SK-N-SH (cell line): ENCODE data around the gene RPUSD3. TPM values are rescaled to one million over a fixed set of nuclear protein-coding genes. Genes with fewer than 3 reads are reported as not detected.

Experiments
- CTCF ChIA-PET: fragments of 300-600, 350-600 bp; formaldehyde crosslinking; extraction: SDS; loops from one replicate; lab custom pipeline; 2021; lab: Yijun Ruan, JAX
- POLR2A ChIA-PET: fragments of 350-600 bp; sonication (Branson Sonifier 250); formaldehyde crosslinking; extraction: SDS; loops from one replicate; lab custom pipeline; 2020; ENCODE audit warnings: antibody characterized with exemption, inconsistent platforms; lab: Yijun Ruan, JAX
- DNase-seq: peaks from one replicate; pipeline ENCODE4 v3.0.0; 2012
- H2AFZ ChIP-seq: fragments of 200-600 bp; sonication (generic); 2 replicates; pipeline ENCODE4 v1.8.1; 2016; ENCODE audit warnings: antibody characterized with exemption, mild to moderate bottlenecking, low read depth
- H3F3A ChIP-seq: fragments of 200-600 bp; sonication (generic); replicated peaks from 2 replicates; pipeline ENCODE3; 2016; ENCODE audit warnings: antibody characterized with exemption, mild to moderate bottlenecking; ENCODE audit not compliant: insufficient read depth
- H3K27ac ChIP-seq, 2 experiments: fragments of 200-500 bp in 1 of 2; fragments of 200-600 bp in 1 of 2; sonication (Bioruptor generic) in 1 of 2; sonication (generic), shearing (Covaris generic) in 1 of 2; 2 replicates each; pipeline versions ENCODE4 v1.5.1 to v1.6.1; 2014 to 2016; ENCODE audit warnings: low read depth in 2 of 2, inconsistent platforms in 1 of 2, low read length in 1 of 2, mild to moderate bottlenecking in 1 of 2, mixed read lengths in 1 of 2
- H3K27me3 ChIP-seq: fragments of 200-600 bp; sonication (generic), shearing (Covaris generic); 2 replicates; pipeline ENCODE4 v1.6.1; 2016; ENCODE audit warnings: mixed run types; ENCODE audit not compliant: insufficient read depth
- H3K36me3 ChIP-seq, 2 experiments: fragments of 200-500 bp in 1 of 2; fragments of 200-600 bp in 1 of 2; sonication (Bioruptor generic) in 1 of 2; sonication (generic) in 1 of 2; replicated peaks in 1 of 2; 2 replicates each; pipeline versions ENCODE3 to v1.5.1; 2014 to 2016; ENCODE audit warnings: low read length in 1 of 2, mild to moderate bottlenecking in 1 of 2; ENCODE audit not compliant: insufficient read depth in 2 of 2, control insufficient read depth in 1 of 2
- H3K4me1 ChIP-seq, 2 experiments: fragments of 200-500 bp in 1 of 2; fragments of 200-600 bp in 1 of 2; sonication (Bioruptor generic) in 1 of 2; sonication (generic), shearing (Covaris generic) in 1 of 2; 2 replicates each; pipeline versions ENCODE4 v1.5.1 to v1.6.1; 2014 to 2016; ENCODE audit warnings: low read depth in 1 of 2, low read length in 1 of 2, mixed run types in 1 of 2; ENCODE audit not compliant: insufficient read depth in 2 of 2, control insufficient read depth in 1 of 2
- H3K4me2 ChIP-seq: fragments of 200-600 bp; sonication (generic), shearing (Covaris generic); 2 replicates; pipeline ENCODE4 v1.6.1; 2017; ENCODE audit warnings: mixed run types
- H3K4me3 ChIP-seq, 2 experiments: fragments of 200-500 bp in 1 of 2; fragments of 200-600 bp in 1 of 2; sonication (Bioruptor generic) in 1 of 2; sonication (generic), shearing (Covaris generic) in 1 of 2; 2 replicates each; pipeline versions ENCODE4 v1.5.1 to v1.8.1; 2014 to 2016; ENCODE audit warnings: low read depth in 2 of 2, inconsistent platforms in 1 of 2, low read length in 1 of 2, mild to moderate bottlenecking in 1 of 2, mixed read lengths in 1 of 2, moderate library complexity in 1 of 2
- H3K79me2 ChIP-seq: fragments of 200-600 bp; sonication (generic); 2 replicates; pipeline ENCODE4 v1.8.1; 2017; ENCODE audit warnings: mild to moderate bottlenecking; ENCODE audit not compliant: insufficient read depth
- H3K9ac ChIP-seq: fragments of 200-600 bp; sonication (generic); 2 replicates; pipeline ENCODE4 v1.6.1; 2017; ENCODE audit warnings: mixed run types
- H3K9me2 ChIP-seq: fragments of 200-600 bp; sonication (generic); 2 replicates; pipeline ENCODE4 v1.6.1; 2017; ENCODE audit warnings: mixed run types
- H3K9me3 ChIP-seq: fragments of 200-600 bp; sonication (generic); 2 replicates; pipeline ENCODE4 v1.6.1; 2017; ENCODE audit warnings: mixed run types, mild to moderate bottlenecking, moderate library complexity
- H4K20me1 ChIP-seq: fragments of 200-600 bp; sonication (generic); 2 replicates; pipeline ENCODE4 v1.6.1; 2017; ENCODE audit warnings: mild to moderate bottlenecking, mixed run types; ENCODE audit not compliant: insufficient read depth
- CHD2 ChIP-seq: fragments of 150-350 bp; IDR thresholded peaks from 2 replicates; pipeline ENCODE4 v1.6.1; 2018; ENCODE audit warnings: low read length; ENCODE audit not compliant: partially characterized antibody
- ELF1 ChIP-seq: IDR thresholded peaks from 2 replicates; pipeline ENCODE4 v1.4.0; 2012
- EP300 ChIP-seq, 2 experiments: IDR thresholded peaks; 2 replicates each; pipeline versions ENCODE4 v1.4.0 to v1.6.1; 2012; ENCODE audit warnings: borderline replicate concordance in 1 of 2, low read depth in 1 of 2, low read length in 1 of 2
- MAX ChIP-seq: IDR thresholded peaks from 2 replicates; pipeline ENCODE4 v1.4.0; 2012; ENCODE audit warnings: low read depth
- NFIC ChIP-seq: IDR thresholded peaks from 2 replicates; pipeline ENCODE4 v1.4.0; 2012; ENCODE audit warnings: borderline replicate concordance
- NRF1 ChIP-seq: IDR thresholded peaks from 2 replicates; pipeline ENCODE4 v1.6.1; 2012; ENCODE audit warnings: low read depth, mild to moderate bottlenecking, low read length
- PBX3 ChIP-seq: IDR thresholded peaks from 2 replicates; pipeline ENCODE4; 2012
- POLR2AphosphoS5 ChIP-seq: IDR thresholded peaks from 2 replicates; pipeline ENCODE4 v1.6.1; 2012; ENCODE audit warnings: low read depth, low read length
- TCF12 ChIP-seq: IDR thresholded peaks from 2 replicates; pipeline ENCODE4 v1.4.0; 2012
- USF1 ChIP-seq: IDR thresholded peaks from 2 replicates; pipeline ENCODE4 v1.4.0; 2012; ENCODE audit warnings: low read depth, borderline replicate concordance
- YY1 ChIP-seq: IDR thresholded peaks from 2 replicates; pipeline ENCODE4 v1.4.0; 2012; ENCODE audit warnings: low read depth, mild to moderate bottlenecking
- ZBTB33 ChIP-seq: IDR thresholded peaks from 2 replicates; pipeline ENCODE4 v1.4.0; 2012; ENCODE audit warnings: low read depth, borderline replicate concordance
- WGBS: methylation state at CpG from one replicate; pipeline ENCODE4 v1.1.6; 2017; ENCODE audit warnings: low lambda C conversion rate; 5-methylcytosine and 5-hydroxymethylcytosine counted together
- polyA plus RNA-seq, 3 experiments: library from polyadenylated mRNA; depleted of rRNA; stranded (reverse); fragments of >200 nt; gene quantifications; 2 replicates each; pipeline ENCODE4 v1.2.3, GENCODE V29; 2012

The RPUSD3 gene
- polyA plus RNA-seq, 1 of the 3 experiments (the other 2 are of a cell fraction): 43.4 TPM

GRCh38 chr3:9864200-9864927 lies 20.6 kb upstream of the RPUSD3 start:
- Histone ChIP-seq H3K79me2 (no peaks in the 10 kb centered on the region), H3K9me3 (no peaks in the 10 kb centered on the region), H3K4me2 (no peak overlapping the region), H3K4me3 (no peak overlapping the region), H3F3A (no peaks in the 10 kb centered on the region), H3K36me3 (no peaks in the 10 kb centered on the region), H2AFZ (peak overlapping the region; percentile 56; the same call in 1 of the 2 replicates), H3K27ac (peak overlapping the region in 1 of 2 experiments; percentile 34; a peak in 2 of 4 replicates), H3K9me2 (no peaks in the 10 kb centered on the region), H4K20me1 (no peaks in the 10 kb centered on the region), H3K4me1 (peaks cover 5 to 7% of the 10 kb centered on the region in 2 experiments; a peak in 2 of 4 replicates), H3K9ac (no peak overlapping the region), H3K27me3 (no peaks in the 10 kb centered on the region)
- ChIA-PET POLR2A (interaction anchor here (1.2 kb wide), 1 partner anchor 69 kb away, joined by 4 read pairs; the partner anchor contains the start of gene CRELD1), CTCF (interaction anchor here (0.6 to 1.5 kb wide), 3 partner anchors 16 to 55 kb away, joined by 3 to 5 read pairs (median 4); no protein-coding TSS in a partner anchor)
- TF ChIP-seq MAX (no peak), NFIC (peak; percentile 47), NRF1 (no peak)
- peak; percentile 81 for DNase-seq
- WGBS: 57% methylated on average over 12 of the region's 16 CpGs

- H3K79me2 ChIP-seq: no peaks in the 10 kb centered on the region
- no peak overlapping the region for H3K4me2 ChIP-seq
- no peak for DNase-seq
- no peaks in the 10 kb centered on the region for H3K27me3 ChIP-seq
- peaks cover 5 to 7% of the 10 kb centered on the region in 2 experiments; a peak in 2 of 4 replicates for H3K4me1 ChIP-seq
- H3K27ac ChIP-seq: no peak overlapping the region
- no peak overlapping the region for H3K4me3 ChIP-seq
- no peak for TF ChIP-seq CHD2
- no peak for TF ChIP-seq NFIC
- no peak for TF ChIP-seq ELF1
- no peak for TF ChIP-seq MAX
- TF ChIP-seq YY1: no peak
- H3K36me3 ChIP-seq: no peaks in the 10 kb centered on the region
- no peaks in the 10 kb centered on the region for H3K9me2 ChIP-seq
- no peaks in the 10 kb centered on the region for H4K20me1 ChIP-seq
- POLR2A ChIA-PET: no interaction called here
- WGBS: 94% methylated on average over 14 of the region's 22 CpGs
- H2AFZ ChIP-seq: no peak overlapping the region
- CTCF ChIA-PET: no interaction called here
- H3K9me3 ChIP-seq: no peaks in the 10 kb centered on the region
- no peaks in the 10 kb centered on the region for H3F3A ChIP-seq
- no peak overlapping the region for H3K9ac ChIP-seq
Measured at GRCh38 chr3:9863058-9863772, 19.4 kb upstream of the RPUSD3 start.

GRCh38 chr3:9862391-9863057 lies 18.7 kb upstream of the RPUSD3 start:
- no peaks in the 10 kb centered on the region for H4K20me1 ChIP-seq
- peak; percentile 53 for DNase-seq
- ChIA-PET POLR2A (no interaction called here), CTCF (no interaction called here)
- no peaks in the 10 kb centered on the region for H3K79me2 ChIP-seq
- no peaks in the 10 kb centered on the region for H3K9me2 ChIP-seq
- H3K4me3 ChIP-seq: no peak overlapping the region
- H3K27ac ChIP-seq: no peak overlapping the region
- H2AFZ ChIP-seq: no peak overlapping the region
- no peaks in the 10 kb centered on the region for H3F3A ChIP-seq
- H3K9ac ChIP-seq: no peak overlapping the region
- peaks cover 5 to 7% of the 10 kb centered on the region in 2 experiments; a peak in 2 of 4 replicates for H3K4me1 ChIP-seq
- H3K27me3 ChIP-seq: no peaks in the 10 kb centered on the region
- H3K36me3 ChIP-seq: no peaks in the 10 kb centered on the region
- H3K4me2 ChIP-seq: no peak overlapping the region
- H3K9me3 ChIP-seq: no peaks in the 10 kb centered on the region
- WGBS: 81% methylated on average over 7 of the region's 45 CpGs
- no peak for TF ChIP-seq CHD2
- no peak for TF ChIP-seq YY1
- no peak for TF ChIP-seq TCF12
- TF ChIP-seq POLR2AphosphoS5: no peak
- no peak for TF ChIP-seq ZBTB33
- no peak for TF ChIP-seq USF1
- TF ChIP-seq EP300 (IDR thresholded peaks at IDR 0.05; ENCODE audit: borderline replicate concordance in 1 of 2, low read depth in 1 of 2, low read length in 1 of 2): no peak
- no peak for TF ChIP-seq PBX3
